HPDE6-E6E7 (cell line): ENCODE measurements around the gene PRSS16.
A peak's percentile ranks its signal among the peaks of the same experiment; 100 is the strongest.
"Not testable (repeated sequence)": the region's sequence is repeated elsewhere in the genome, so short reads cannot be mapped to it uniquely, and the experiment has no call there.

ENCODE experiments used
- DNase-seq: peaks from one replicate; pipeline ENCODE4 v3.0.0; 2011; ENCODE audit warnings: missing footprints; ENCODE audit errors: extremely low spot score

Gene PRSS16

GRCh38 chr6:27242589-27243265, 4.8 kb upstream of the PRSS16 start:
- no peak for DNase-seq

- DNase-seq: no peak
Observed at GRCh38 chr6:27248783-27249182, 1.3 kb downstream of the PRSS16 start.

DNA sequence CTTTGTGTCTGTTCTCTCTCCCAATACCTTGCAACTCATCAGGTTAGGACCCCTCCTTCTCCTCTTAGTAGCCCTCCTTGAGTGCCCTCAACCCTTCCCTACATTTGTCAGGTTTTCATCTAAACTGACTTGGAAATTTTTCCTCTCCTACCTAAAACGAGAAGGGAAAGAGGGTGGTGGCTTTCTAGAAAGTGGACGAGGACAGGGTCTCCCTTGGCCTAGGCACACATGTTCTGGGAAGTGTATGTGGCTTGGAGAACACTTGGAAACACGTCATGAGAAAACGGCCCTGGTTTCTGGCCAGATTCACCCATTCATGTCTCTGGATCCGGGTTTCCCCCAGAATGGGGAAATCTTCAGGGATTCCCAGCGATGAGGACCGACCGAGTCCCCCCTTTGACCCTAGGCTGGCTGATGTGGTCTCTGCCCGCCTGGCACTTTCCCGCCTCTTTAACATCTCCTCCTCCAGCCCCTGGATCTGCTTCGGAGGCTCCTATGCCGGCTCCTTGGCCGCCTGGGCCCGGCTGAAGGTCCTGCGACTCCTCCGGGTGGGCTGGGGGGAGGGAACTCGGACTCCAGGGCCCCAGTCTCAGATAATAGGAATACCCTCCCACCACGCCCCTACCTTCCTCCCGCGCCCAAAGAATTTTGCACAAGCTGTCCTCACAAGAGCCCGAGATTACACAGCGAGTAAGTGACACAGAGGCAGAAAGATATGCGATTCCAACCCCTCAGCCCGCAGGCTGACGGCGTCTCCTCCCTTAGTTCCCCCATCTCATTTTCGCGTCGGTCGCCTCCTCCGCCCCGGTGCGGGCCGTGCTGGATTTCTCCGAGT, 3.0 kb downstream of the PRSS16 start:
- no peak for DNase-seq

- DNase-seq: peak; percentile 91
Observed at GRCh38 chr6:27251112-27251605, 3.7 kb downstream of the PRSS16 start.

GRCh38 chr6:27251606-27252251, 4.2 kb downstream of the PRSS16 start:
- DNase-seq: peak; percentile 97

- DNase-seq: no peak
Observed at GRCh38 chr6:27254566-27254965, 7.1 kb downstream of the PRSS16 start.

DNA sequence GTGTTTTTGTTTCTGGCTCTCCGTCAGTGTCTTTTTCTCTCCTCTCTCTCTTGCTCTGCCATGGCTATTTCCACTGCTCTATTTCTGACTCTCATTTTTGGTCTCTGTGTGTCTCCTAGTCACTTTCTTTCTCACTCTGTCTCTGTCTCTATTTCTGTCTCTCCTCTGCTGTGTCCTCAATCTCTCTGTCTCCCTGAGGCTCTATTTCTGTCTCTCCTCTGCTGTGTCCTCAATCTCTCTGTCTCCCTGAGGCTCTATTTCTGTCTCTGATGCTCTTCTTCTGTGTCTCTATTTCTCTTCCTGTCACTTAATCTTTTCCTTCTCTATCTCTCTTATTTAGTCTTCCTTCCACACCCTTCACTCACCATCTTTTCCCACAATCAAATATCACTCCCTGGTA, 8.4 kb downstream of the PRSS16 start:
- no peak for DNase-seq

- no peak for DNase-seq
Observed at GRCh38 chr6:27260369-27260768, 12.9 kb downstream of the PRSS16 start.

DNA sequence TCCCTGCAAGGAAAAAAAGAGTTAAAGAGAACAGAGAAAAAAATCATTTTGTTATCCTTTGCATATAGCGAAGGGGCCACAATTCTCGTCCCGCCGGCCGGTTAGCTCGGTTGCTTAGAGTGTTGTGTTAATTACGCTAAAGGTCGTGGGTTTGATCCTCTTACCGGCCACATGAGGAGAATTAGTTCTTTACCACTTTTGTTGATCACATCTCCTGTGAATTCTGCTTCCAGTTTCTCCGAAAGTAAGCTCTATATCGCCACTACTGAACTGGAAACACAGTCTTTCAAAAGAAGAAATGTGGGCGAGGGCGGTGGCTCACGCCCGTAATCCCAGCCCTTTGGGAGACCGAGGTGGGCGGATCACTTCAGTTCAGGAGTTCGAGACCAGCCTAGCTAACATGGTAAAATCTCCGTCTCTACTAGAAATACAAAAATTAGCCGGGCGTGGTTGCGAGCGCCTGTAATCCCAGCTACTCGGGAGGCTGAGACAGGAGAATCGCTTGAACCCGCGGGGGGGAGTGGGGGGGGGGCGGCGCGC, 13.4 kb downstream of the PRSS16 start:
- no peak for DNase-seq

DNA sequence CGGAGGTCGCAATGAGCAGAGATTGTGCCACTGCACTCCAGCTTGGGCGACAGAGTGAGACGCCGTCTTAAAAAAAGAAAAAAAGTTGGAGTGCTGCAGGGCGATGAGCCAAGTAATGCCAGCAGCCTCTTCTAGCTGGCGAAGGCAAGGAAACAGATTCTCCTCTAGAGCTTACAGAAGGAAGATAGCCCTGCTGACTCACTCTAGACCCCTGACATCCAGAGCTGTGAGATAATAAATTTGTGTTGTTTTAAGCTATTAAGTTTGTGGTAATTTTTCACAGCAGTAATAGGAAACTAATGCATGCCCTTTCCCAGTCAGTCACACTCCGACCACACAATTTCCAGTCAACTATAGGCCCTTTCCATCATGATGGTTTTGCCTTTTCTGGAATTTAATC, 16.4 kb downstream of the PRSS16 start:
- no peak for DNase-seq

GRCh38 chr6:27267003-27267402, 19.5 kb downstream of the PRSS16 start:
- DNase-seq: not testable (repeated sequence)

- DNase-seq: no peak
Observed at GRCh38 chr6:27267857-27268434, 20.4 kb downstream of the PRSS16 start.

DNA sequence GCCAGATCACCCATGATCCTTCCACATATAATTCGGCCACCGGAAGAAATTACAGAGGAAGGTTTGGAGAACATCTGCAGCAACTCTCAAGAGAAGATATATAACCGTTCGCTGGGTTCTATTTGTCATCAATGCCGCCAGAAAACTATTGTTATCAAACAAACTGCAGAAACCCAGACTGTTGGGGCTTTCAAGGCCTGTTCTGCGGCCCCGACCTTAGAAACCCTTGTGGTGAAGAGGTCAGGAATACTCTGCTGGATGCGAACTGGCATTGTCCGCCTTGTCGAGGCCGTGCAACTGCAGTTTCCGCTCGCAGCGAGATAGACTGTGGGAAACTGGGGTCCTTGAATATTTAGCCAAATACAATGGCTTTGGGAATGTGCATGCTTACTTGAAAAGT, 21.3 kb downstream of the PRSS16 start:
- no peak for DNase-seq

DNA sequence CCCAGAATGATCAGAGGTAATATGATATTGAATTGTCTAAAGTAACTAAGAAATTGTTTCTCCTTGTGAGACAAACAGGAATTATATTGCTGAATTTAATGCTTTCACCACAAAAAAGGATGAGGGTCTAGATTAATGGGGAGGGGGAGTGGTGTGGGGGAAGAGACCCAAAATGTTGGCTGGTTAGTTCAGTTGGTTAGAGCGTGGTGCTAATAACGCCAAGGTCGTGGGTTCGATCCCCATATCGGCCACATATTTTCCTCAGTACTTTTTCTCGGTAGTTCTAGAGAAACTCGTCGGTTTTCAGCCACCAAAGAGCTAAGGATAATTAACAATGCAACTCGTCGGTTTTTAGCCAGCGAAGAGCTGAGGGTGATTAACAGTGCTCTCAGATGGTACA, 26.3 kb downstream of the PRSS16 start:
- no peak for DNase-seq

GRCh38 chr6:27275025-27275956, 27.8 kb downstream of the PRSS16 start:
- DNase-seq: no peak

DNA sequence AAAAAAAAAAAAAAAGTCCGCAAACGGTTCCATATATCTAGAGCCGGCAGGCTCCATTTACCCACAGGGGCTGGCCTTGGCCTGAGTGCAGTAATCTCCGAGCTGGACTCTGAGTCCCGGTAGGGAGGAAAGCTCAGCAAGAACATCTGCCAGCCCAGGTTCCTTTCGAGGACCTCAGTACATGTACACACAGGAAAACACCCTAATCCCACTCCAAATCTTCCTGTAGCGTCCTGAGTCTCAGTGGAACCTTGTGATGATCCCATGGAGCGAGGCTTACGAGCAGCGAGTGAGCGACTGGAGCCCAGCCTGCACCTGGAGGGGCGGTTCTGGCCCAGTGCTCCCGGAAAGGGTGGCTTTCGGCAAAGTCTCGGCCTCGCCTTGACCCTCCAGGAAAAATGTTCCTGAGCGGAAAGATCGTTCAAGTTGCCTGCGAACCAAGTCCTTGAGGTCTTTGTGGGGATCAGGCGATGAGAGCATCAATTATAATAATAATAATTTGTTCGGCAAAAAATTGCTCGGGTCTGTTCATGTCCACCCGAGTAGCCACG, 32.1 kb downstream of the PRSS16 start:
- no peak for DNase-seq

GRCh38 chr6:27280064-27280539, 32.6 kb downstream of the PRSS16 start:
- DNase-seq: no peak

- no peak for DNase-seq
Observed at GRCh38 chr6:27280540-27281000, 33.1 kb downstream of the PRSS16 start.

DNA sequence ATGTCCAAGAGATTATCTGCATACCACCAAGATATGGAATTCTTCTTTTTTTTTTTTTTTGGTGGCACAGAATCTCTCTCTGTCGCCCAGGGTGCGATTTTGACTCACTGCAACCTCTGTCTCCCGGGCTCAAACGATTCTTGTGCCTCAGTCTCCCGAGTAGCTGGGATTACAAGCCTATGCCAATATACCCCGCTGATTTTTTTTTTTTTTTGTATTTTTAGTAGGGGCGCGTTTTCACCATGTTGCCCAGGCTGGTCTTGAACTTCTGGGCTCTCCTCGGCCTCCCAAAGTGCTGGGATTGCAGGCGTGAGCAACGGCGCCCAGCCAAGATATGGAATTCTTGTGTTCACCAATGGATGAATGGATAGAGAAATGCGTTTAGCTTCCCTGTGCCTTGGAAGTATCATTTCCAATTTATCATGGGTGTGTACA, 33.6 kb downstream of the PRSS16 start:
- no peak for DNase-seq

DNA sequence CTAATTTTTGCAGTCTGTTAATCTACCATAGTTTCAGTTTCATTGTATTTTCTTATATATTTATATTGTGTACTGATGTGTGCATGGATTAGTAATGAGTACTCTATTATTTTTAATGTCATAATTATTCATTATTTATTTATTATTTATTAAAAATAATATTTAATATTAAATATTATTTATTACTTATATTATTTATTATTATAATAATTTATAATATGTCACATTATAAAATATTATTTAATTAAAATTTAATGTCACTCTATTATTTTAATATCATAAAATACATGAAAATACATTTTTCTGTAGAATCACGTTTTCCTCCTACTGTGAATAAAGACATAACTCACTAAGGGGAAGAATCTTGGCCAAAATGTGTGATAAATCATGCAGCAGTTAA, 34.1 kb downstream of the PRSS16 start:
- DNase-seq: no peak
